Spleen (tissue), 11 donors: Measurements from ENCODE around the gene ANXA8. TPM values are rescaled to one million over a fixed set of nuclear protein-coding genes. Genes with fewer than 3 reads are reported as not detected.
"Not testable (repeated sequence)": the region's sequence is repeated elsewhere in the genome, so short reads cannot be mapped to it uniquely, and the experiment has no call there.

Source experiments
- DNase-seq: peaks from one replicate; pipeline ENCODE4 v3.0.0-alpha.2; 2020
- H3K27ac ChIP-seq, 8 donors: fragments of 200-600 bp; sonication (generic) in 7 of 8; 1 replicate in 4 of 8; 2 replicates in 4 of 8; pipeline versions ENCODE4 v1.5.0 to v1.8.0; 2016 to 2021; ENCODE audit warnings: inconsistent platforms in 4 of 8, mild to moderate bottlenecking in 4 of 8, moderate library complexity in 1 of 8
- H3K27me3 ChIP-seq, 7 donors: fragments of 200-600 bp; sonication (generic) in 6 of 7; replicated peaks in 1 of 7; 1 replicate in 4 of 7; 2 replicates in 3 of 7; pipeline versions ENCODE4 v1.5.0 to v1.8.0; 2016 to 2021; ENCODE audit warnings: inconsistent platforms in 3 of 7, mild to moderate bottlenecking in 1 of 7
- H3K36me3 ChIP-seq, 6 donors: fragments of 200-600 bp; sonication (generic) in 5 of 6; 1 replicate in 4 of 6; 2 replicates in 2 of 6; pipeline versions ENCODE4 v1.5.0 to v1.8.0; 2016 to 2021; ENCODE audit warnings: inconsistent platforms in 2 of 6
- H3K4me1 ChIP-seq, 6 donors: fragments of 200-600 bp; sonication (generic) in 5 of 6; 1 replicate in 3 of 6; 2 replicates in 3 of 6; pipeline versions ENCODE4 v1.5.0 to v1.8.0; 2016 to 2021; ENCODE audit warnings: inconsistent platforms in 3 of 6
- H3K4me3 ChIP-seq, 8 donors: fragments of 200-600 bp; sonication (generic) in 7 of 8; 1 replicate in 4 of 8; 2 replicates in 4 of 8; pipeline versions ENCODE4 v1.5.0 to v1.8.0; 2016 to 2021; ENCODE audit warnings: inconsistent platforms in 4 of 8, mild to moderate bottlenecking in 4 of 8, moderate library complexity in 2 of 8
- H3K9me3 ChIP-seq, 8 donors: fragments of 200-600 bp; sonication (generic) in 7 of 8; 1 replicate in 4 of 8; 2 replicates in 4 of 8; pipeline versions ENCODE4 v1.5.0 to v1.8.0; 2016 to 2021; ENCODE audit warnings: inconsistent platforms in 4 of 8
- CTCF ChIP-seq, 11 experiments: fragments of 200-600 bp in 7 of 11; fragments of 450-650 bp in 4 of 11; sonication (generic) in 4 of 11; IDR thresholded peaks in 8 of 11; conservative IDR thresholded peaks in 3 of 11; 1 replicate in 7 of 11; 2 replicates in 4 of 11; pipeline versions ENCODE4 v1.4.0 to v1.8.0; 2016 to 2021; ENCODE audit warnings: antibody characterized with exemption in 11 of 11, inconsistent platforms in 4 of 11, mild to moderate bottlenecking in 1 of 11
- POLR2A ChIP-seq, 3 donors: fragments of 450-650 bp; IDR thresholded peaks; one replicate each; pipeline ENCODE4 v1.5.1; 2017; ENCODE audit warnings: antibody characterized with exemption in 3 of 3, mild to moderate bottlenecking in 1 of 3
- POLR2AphosphoS5 ChIP-seq, 3 donors: sonication (generic); formaldehyde crosslinking; IDR thresholded peaks; one replicate each; pipeline ENCODE4 v1.5.1; 2017; ENCODE audit warnings: antibody characterized with exemption in 3 of 3
- WGBS, 5 donors: extraction: QIAGEN DNeasy Blood & Tissue Kit in 3 of 5; methylation state at CpG; one replicate each; pipeline versions ENCODE4 v1.1.5 to v1.1.7; 2013 to 2018; 5-methylcytosine and 5-hydroxymethylcytosine counted together
- intact Hi-C: fragments of 100-400 bp; cut with DNase I; formaldehyde crosslinking; loops from one replicate; pipeline ENCODE4 v1.15.0; 2023; ENCODE audit warnings: low total_unique reads
- polyA plus RNA-seq, 3 donors: library from polyadenylated mRNA; stranded (reverse); fragments of 200-250 nt; gene quantifications; one replicate each; pipeline ENCODE4 v1.2.1, GENCODE V29; 2013
- total RNA-seq, 7 donors: library from RNA; depleted of rRNA in 3 of 7; stranded (reverse); fragments of >200 nt in 3 of 7; fragmentation: NEBNext Ultra II Directional in 4 of 7; extraction: Animal tissue kit (Norgen Biotek cat#: 25700) in 4 of 7; gene quantifications; one replicate each; pipeline versions ENCODE4 v1.1.0 to v1.2.1, GENCODE V29; 2016 to 2021
- donor health status: healthy with polysubstance abuse.
- donor health status: DM: no; HTN: no; CAD: no; lungs with moderate emphysema.
- donor health status: DM: no; HTN: no; CAD: no.
- donor health status: Bipolar disorder and iron deficiency.
- donor health status: healthy.
- donor health status: DM: no; HTN: no; CAD: no.
- donor health status: DM: yes; HTN: yes; CAD: no.

ANXA8 gene
- total and polyA plus RNA-seq, 10 donors: 0.04 to 0.32 (median 0.20) TPM; not detected in 6

DNA sequence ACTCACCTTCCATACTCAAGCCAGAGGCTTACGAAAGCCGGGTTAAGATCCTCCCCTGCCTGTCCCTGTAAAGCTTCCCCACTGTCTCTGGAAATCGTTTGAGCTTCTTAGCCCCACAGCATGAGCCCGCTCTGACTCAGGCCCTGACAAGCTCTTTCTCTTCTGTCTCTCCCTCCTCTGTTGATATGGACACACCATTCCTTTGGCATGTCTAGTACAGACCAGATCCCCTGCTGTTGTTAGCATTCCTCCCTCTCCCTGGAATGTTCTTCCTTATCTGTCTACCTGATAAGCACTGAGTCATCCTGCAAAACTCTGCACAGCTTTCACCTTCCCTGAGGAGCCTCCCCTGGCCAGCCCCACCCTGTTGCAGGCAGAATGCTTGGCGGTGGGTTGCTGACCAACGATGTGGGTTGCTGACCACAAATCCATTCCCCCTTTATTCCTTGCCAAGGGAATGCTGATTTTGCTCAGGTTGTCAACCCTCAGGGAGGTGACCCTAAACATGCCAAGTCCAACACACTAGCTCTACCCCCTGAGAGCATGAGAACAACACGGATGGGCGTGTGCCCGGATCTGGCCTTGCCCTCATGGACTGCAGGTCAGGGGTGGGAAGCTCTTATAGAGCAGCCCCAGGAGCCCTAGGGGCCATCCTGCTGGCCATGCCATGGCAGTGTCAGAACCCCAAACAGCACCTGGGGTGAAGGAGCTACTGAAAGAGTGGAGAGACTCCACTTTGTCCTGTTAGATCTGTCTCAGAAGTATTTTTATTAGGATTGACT lies 21.1 kb downstream of the ANXA8 start:
- DNase-seq, H3K4me3 ChIP-seq, H3K36me3 ChIP-seq, H3K9me3 ChIP-seq, H3K27ac ChIP-seq, intact Hi-C loops, H3K27me3 ChIP-seq, H3K4me1 ChIP-seq: not testable (repeated sequence)
- 71 to 76% (median 76%) methylated on average over 3 of the region's 9 CpGs; no CpG with 5 or more reads in 2 of the 5 donors for WGBS, 5 donors

DNA sequence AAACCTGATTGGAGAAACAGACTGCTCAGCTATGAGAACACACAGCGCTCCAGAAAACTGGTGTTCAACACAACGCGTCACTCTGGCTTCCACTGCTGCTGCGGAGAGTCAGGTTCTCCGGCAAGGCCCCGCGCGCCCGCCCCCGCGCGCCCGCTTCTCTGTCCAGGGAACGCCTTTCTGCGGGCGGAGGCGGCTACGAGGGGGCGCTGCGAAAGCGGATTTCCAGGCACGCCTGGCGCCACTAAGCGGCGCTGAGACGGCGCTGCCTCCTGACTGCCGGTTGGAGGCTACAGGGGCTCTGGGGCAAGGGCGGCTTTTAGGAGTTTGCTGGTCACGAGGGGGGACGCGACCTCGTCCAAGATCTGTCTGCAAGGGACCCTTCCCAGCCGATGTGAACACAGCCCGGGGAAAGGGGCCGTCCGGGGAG lies 22.6 kb downstream of the ANXA8 start:
- 0 to 3% (median 2%) methylated on average over 2 to 30 of the region's 37 CpGs for WGBS, 5 donors
- intact Hi-C loops, H3K9me3 ChIP-seq, H3K27ac ChIP-seq, DNase-seq, H3K36me3 ChIP-seq, H3K4me1 ChIP-seq, H3K27me3 ChIP-seq: not testable (repeated sequence)
- peak overlapping the region in 1 of 8 donors; percentile 30 for H3K4me3 ChIP-seq
- TF ChIP-seq CTCF (IDR thresholded peaks at IDR 0.05 in 8 of 11, conservative IDR thresholded peaks at IDR 0.05 in 3 of 11): peak in 2 of 11 experiments; percentile 12 to 20

- H3K36me3 ChIP-seq: no peaks in the 10 kb centered on the region
- 70 to 90% (median 87%) methylated on average over 4 of the region's 4 CpGs for WGBS, 5 donors
- no peak overlapping the region for H3K4me3 ChIP-seq
- H3K4me1 ChIP-seq: no peaks in the 10 kb centered on the region
- no peak for TF ChIP-seq POLR2A (IDR thresholded peaks at IDR 0.05)
- TF ChIP-seq POLR2AphosphoS5 (IDR thresholded peaks at IDR 0.05): no peak
- no peak for TF ChIP-seq CTCF (IDR thresholded peaks at IDR 0.05 in 8 of 11, conservative IDR thresholded peaks at IDR 0.05 in 3 of 11)
- peaks cover 0 to 3% (median 0%) of the 10 kb centered on the region in 7 donors for H3K27me3 ChIP-seq
- H3K27ac ChIP-seq: no peak overlapping the region
- intact Hi-C loops: no loop called here
- DNase-seq: no peak
- no peaks in the 10 kb centered on the region for H3K9me3 ChIP-seq
These were observed 25.3 kb downstream of the ANXA8 start for GRCh38 chr10:47458466-47459154.

DNA sequence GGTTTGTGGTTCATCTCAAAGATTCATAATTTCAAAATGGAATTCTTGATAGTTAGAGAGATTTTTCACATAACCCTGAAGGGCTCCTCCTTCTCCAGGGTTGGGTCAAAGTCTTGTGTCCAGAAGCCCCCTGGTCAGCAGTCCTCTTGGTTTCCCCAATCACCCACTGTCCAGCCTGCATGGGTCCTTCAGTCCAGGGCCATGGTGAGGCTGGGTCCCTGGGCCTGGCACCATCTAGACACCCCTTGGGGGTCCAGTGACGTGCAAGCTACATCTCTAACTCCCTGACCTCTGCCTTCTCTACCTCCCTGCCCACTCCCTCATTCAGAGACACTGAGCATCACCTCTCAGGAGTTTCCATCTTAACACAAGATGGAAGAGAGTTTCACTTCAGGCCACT lies 26.1 kb downstream of the ANXA8 start:
- Histone ChIP-seq H3K4me3 (no peak overlapping the region), H3K27ac (no peak overlapping the region), H3K27me3 (peaks cover 0 to 5% (median 0%) of the 10 kb centered on the region in 7 donors), H3K36me3 (no peaks in the 10 kb centered on the region), H3K9me3 (no peaks in the 10 kb centered on the region), H3K4me1 (no peaks in the 10 kb centered on the region)
- intact Hi-C loops: no loop called here
- 67 to 100% (median 82%) methylated on average over 1 of the region's 1 CpG for WGBS, 5 donors
- DNase-seq: no peak
- TF ChIP-seq CTCF (IDR thresholded peaks at IDR 0.05 in 8 of 11, conservative IDR thresholded peaks at IDR 0.05 in 3 of 11) (no peak), POLR2A (IDR thresholded peaks at IDR 0.05) (no peak)
